HCT116 (cell line): ENCODE measurements around the gene OPRD1. TPM values are rescaled to one million over a fixed set of nuclear protein-coding genes. Genes with fewer than 3 reads are reported as not detected.

ENCODE experiments used
- ATAC-seq: fragments of 200-7000 bp; cut with Tn5 transposase; 2 replicates; pipeline ENCODE4 v1.9.1; 2020; ENCODE audit warnings: mild to moderate bottlenecking, moderate library complexity
- BruUV-seq: library from RNA; stranded (reverse); fragments of 400-500 nt; replicated peaks from 2 replicates; lab custom pipeline; 2021; lab: Mats Ljungman, UMichigan
- CTCF ChIA-PET: fragments of 300-600 bp; sonication (Branson Sonifier 250); formaldehyde crosslinking; loops from one replicate; lab custom pipeline; 2021; ENCODE audit warnings: antibody characterized with exemption; lab: Charles Lee
- POLR2A ChIA-PET: fragments of 300-600, 350-600 bp; sonication (Branson Sonifier 250); formaldehyde crosslinking; loops from one replicate; lab custom pipeline; 2021; ENCODE audit warnings: antibody characterized with exemption; lab: Charles Lee
- RAD21 ChIA-PET, 2 experiments: fragments of 300-600 bp; sonication (Branson Sonifier 250); formaldehyde crosslinking; loops; one replicate each; lab custom pipeline; 2023; ENCODE audit warnings: low total read pairs in 2 of 2; ENCODE audit not compliant: uncharacterized antibody in 2 of 2, unreplicated experiment in 2 of 2, low non-redundant PET in 1 of 2; lab: Charles Lee
- DNase-seq: peaks from one replicate; pipeline ENCODE4 v3.0.0-alpha.2; 2010; ENCODE audit warnings: low read depth, low spot score
- H2AFZ ChIP-seq: fragments of 200-600 bp; shearing (Covaris generic), sonication (generic); 2 replicates; pipeline ENCODE4 v1.6.1; 2017; ENCODE audit warnings: low read depth, mixed run types, mixed read lengths, antibody characterized with exemption, low read length; ENCODE audit not compliant: poor library complexity, severe bottlenecking
- H3K27ac ChIP-seq: 2 replicates; pipeline ENCODE4 v1.5.1; 2012; ENCODE audit warnings: low read depth, low read length
- H3K27me3 ChIP-seq: fragments of 200-600 bp; sonication (generic); 2 replicates; pipeline ENCODE4 v1.6.1; 2016; ENCODE audit warnings: mixed run types, low read length, mixed read lengths; ENCODE audit not compliant: insufficient read depth
- H3K36me3 ChIP-seq, 2 experiments: fragments of 200-500 bp in 1 of 2; fragments of 200-600 bp in 1 of 2; sonication (Bioruptor generic) in 1 of 2; sonication (generic) in 1 of 2; 2 replicates each; pipeline versions ENCODE4 v1.5.1 to v1.6.1; 2014 to 2016; ENCODE audit warnings: low read length in 2 of 2, inconsistent platforms in 1 of 2, mixed read lengths in 1 of 2, mixed run types in 1 of 2; ENCODE audit not compliant: insufficient read depth in 2 of 2, control insufficient read depth in 1 of 2
- H3K4me1 ChIP-seq, 2 experiments: fragments of 200-600 bp in 1 of 2; sonication (generic) in 1 of 2; 2 replicates each; pipeline versions ENCODE4 v1.5.1 to v1.6.1; 2012 to 2017; ENCODE audit warnings: low read length in 2 of 2, inconsistent platforms in 1 of 2, mild to moderate bottlenecking in 1 of 2, mixed read lengths in 1 of 2, mixed run types in 1 of 2, moderate library complexity in 1 of 2; ENCODE audit not compliant: insufficient read depth in 2 of 2, control insufficient read depth in 1 of 2
- H3K4me2 ChIP-seq: fragments of 200-600 bp; sonication (generic); 2 replicates; pipeline ENCODE4 v1.6.1; 2017; ENCODE audit warnings: mixed run types, low read length, mixed read lengths
- H3K4me3 ChIP-seq, 2 experiments: fragments of 200-600 bp in 1 of 2; sonication (generic) in 1 of 2; replicated peaks in 1 of 2; 2 replicates each; pipeline ENCODE4 v1.5.1; 2011 to 2016; ENCODE audit warnings: low read length in 2 of 2, control low read depth in 1 of 2, low read depth in 1 of 2, mild to moderate bottlenecking in 1 of 2, mixed read lengths in 1 of 2, mixed run types in 1 of 2
- H3K79me2 ChIP-seq: fragments of 200-600 bp; sonication (generic); 2 replicates; pipeline ENCODE4 v1.6.1; 2017; ENCODE audit warnings: mild to moderate bottlenecking, mixed run types, low read length, moderate library complexity, mixed read lengths; ENCODE audit not compliant: insufficient read depth
- H3K9ac ChIP-seq: fragments of 200-600 bp; sonication (generic); 2 replicates; pipeline ENCODE4 v1.6.1; 2016; ENCODE audit warnings: low read length, mixed read lengths
- H3K9me2 ChIP-seq: fragments of 200-600 bp; sonication (generic), shearing (Covaris generic); 2 replicates; pipeline ENCODE4 v1.6.1; 2017; ENCODE audit warnings: mixed run types, mild to moderate bottlenecking, moderate library complexity; ENCODE audit not compliant: insufficient read depth
- H3K9me3 ChIP-seq, 2 experiments: fragments of 200-500 bp in 1 of 2; fragments of 200-600 bp in 1 of 2; sonication (Bioruptor generic) in 1 of 2; sonication (generic) in 1 of 2; 2 replicates each; pipeline ENCODE4 v1.6.1; 2014 to 2017; ENCODE audit warnings: low read length in 2 of 2, mixed read lengths in 2 of 2, inconsistent platforms in 1 of 2, low read depth in 1 of 2, mild to moderate bottlenecking in 1 of 2, mixed run types in 1 of 2, moderate library complexity in 1 of 2; ENCODE audit not compliant: control insufficient read depth in 1 of 2, insufficient read depth in 1 of 2
- H4K20me1 ChIP-seq: fragments of 200-600 bp; sonication (generic), shearing (Covaris generic); 2 replicates; pipeline ENCODE4 v1.6.1; 2017; ENCODE audit warnings: mixed run types, mild to moderate bottlenecking, moderate library complexity; ENCODE audit not compliant: insufficient read depth
- ELF1 ChIP-seq: IDR thresholded peaks from 2 replicates; pipeline ENCODE4 v1.6.1; 2012; ENCODE audit warnings: low read depth, borderline replicate concordance
- POLR2A ChIP-seq: IDR thresholded peaks from 2 replicates; pipeline ENCODE4 v1.7.0; 2011; ENCODE audit warnings: borderline replicate concordance; ENCODE audit not compliant: insufficient read depth, insufficient read length; ENCODE audit errors: extremely low read depth
- SP1 ChIP-seq: IDR thresholded peaks from 2 replicates; pipeline ENCODE4 v1.6.1; 2012; ENCODE audit warnings: low read depth
- SRF ChIP-seq: IDR thresholded peaks from 2 replicates; pipeline ENCODE4 v1.6.1; 2012; ENCODE audit warnings: low read depth
- ZBTB33 ChIP-seq: IDR thresholded peaks from 2 replicates; pipeline ENCODE4 v1.6.1; 2011; ENCODE audit warnings: mild to moderate bottlenecking, low read length, moderate library complexity; ENCODE audit not compliant: insufficient replicate concordance; ENCODE audit errors: extremely low read depth
- ZFX ChIP-seq: fragments of 450-650 bp; IDR thresholded peaks from 2 replicates; pipeline ENCODE4 v1.6.1; 2017
- intact Hi-C: fragments of 100-400 bp; cut with micrococcal nuclease; formaldehyde crosslinking; loops from 2 replicates; pipeline ENCODE4 v1.10.0; 2022
- total RNA-seq: library from RNA; stranded (reverse); gene quantifications from one replicate; pipeline ENCODE4 v1.2.1, GENCODE V29; 2021; ENCODE audit not compliant: unreplicated experiment
- TF ChIP-seq, protein P1 (sequence below): IDR thresholded peaks from 2 replicates; pipeline ENCODE4 v1.6.1; 2012

The OPRD1 gene
- total RNA-seq, 1 experiment from 2014 or later: not detected

DNA sequence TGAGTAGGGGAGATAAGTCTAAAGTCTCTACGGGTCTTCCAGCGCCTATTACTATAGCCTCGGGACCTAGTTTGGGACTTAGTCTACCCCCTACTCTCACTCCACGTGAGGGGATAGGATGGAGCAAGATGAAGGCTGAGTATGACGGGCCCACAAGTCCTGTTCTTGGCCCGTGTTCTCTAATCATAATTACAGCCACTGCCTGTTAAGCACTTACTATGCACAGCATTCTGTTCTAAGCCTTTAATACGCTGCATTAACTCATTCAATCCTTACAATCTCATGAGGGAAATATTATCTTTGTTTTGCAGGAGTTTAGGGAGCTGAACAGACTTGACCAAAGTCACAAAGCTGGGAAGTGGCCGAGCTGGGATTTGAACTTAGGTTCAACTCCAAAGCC, 78.5 kb downstream of the OPRD1 start (continued):
- TF ChIP-seq ZBTB33: no peak
- no peak for TF ChIP-seq SRF
- TF ChIP-seq ZFX: no peak
- no peak for TF ChIP-seq SP1
- TF ChIP-seq, all 23 proteins: peak for 0

DNA sequence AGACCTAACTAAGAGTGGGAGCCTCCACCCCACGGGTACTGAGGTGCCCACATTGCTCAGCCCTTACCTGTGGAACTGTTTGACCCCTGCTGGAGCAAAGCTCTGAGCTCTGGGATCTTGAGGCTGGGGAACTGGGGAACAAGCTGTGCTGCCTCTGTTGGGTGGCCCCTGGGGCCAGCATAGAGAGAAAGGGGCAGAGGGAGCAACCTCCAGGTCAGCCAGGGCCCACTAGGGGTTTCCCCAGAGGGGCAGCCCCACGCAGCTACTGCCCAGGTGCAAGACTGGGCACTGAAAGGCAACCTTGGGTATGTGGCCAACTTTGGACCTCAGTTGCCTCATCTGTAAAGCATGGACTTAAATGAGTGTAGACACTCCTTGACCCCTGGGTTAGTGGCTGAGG, 78.9 kb downstream of the OPRD1 start:
- H2AFZ ChIP-seq: no peak overlapping the region
- ChIA-PET POLR2A (no interaction called here), RAD21 (no interaction called here), CTCF (interaction anchor here (1.1 to 1.3 kb wide), 3 partner anchors 9 to 143 kb away, joined by 3 to 4 read pairs (median 3); no protein-coding TSS in a partner anchor)
- no peaks in the 10 kb centered on the region for H3K9me3 ChIP-seq
- no peaks in the 10 kb centered on the region for H3K27me3 ChIP-seq
- no peak overlapping the region for H3K9ac ChIP-seq
- no peaks in the 10 kb centered on the region for H4K20me1 ChIP-seq
- DNase-seq: no peak
- H3K4me3 ChIP-seq: no peak overlapping the region
- TF ChIP-seq ELF1 (no peak), POLR2A (no peak), SP1 (no peak)
- TF ChIP-seq, protein P1, sequence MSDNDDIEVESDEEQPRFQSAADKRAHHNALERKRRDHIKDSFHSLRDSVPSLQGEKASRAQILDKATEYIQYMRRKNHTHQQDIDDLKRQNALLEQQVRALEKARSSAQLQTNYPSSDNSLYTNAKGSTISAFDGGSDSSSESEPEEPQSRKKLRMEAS: no peak
- BruUV-seq: no TSS peak
- H3K4me2 ChIP-seq: no peak overlapping the region
- peaks cover 5% of the 10 kb centered on the region; the same call in 1 of the 2 replicates for H3K79me2 ChIP-seq
- peaks cover 4 to 24% of the 10 kb centered on the region in 2 experiments; a peak in 3 of 4 replicates for H3K4me1 ChIP-seq
- no peak overlapping the region for H3K27ac ChIP-seq
- H3K9me2 ChIP-seq: no peaks in the 10 kb centered on the region
- no peaks in the 10 kb centered on the region for H3K36me3 ChIP-seq
- ATAC-seq: no peak
- intact Hi-C loops: no loop called here
